Suprapubic skin (tissue), 4 donors: ENCODE results near the gene PKN1. TPM values are rescaled to one million over a fixed set of nuclear protein-coding genes. Genes with fewer than 3 reads are reported as not detected.

ENCODE experiments used
- DNase-seq, 2 donors: peaks; one replicate each; pipeline ENCODE4 v3.0.0-alpha.2; 2019; ENCODE audit warnings: low spot score in 2 of 2
- H3K27ac ChIP-seq: fragments of 200-600 bp; sonication (generic); one replicate; pipeline ENCODE4 v1.5.1; 2019
- H3K27me3 ChIP-seq: fragments of 200-600 bp; sonication (generic); one replicate; pipeline ENCODE4 v1.5.1; 2019
- H3K36me3 ChIP-seq: fragments of 200-600 bp; sonication (generic); one replicate; pipeline ENCODE4 v1.5.1; 2019
- H3K4me1 ChIP-seq: fragments of 200-600 bp; sonication (generic); one replicate; pipeline ENCODE4 v1.5.1; 2019
- H3K4me3 ChIP-seq: fragments of 200-600 bp; sonication (generic); one replicate; pipeline ENCODE4 v1.5.1; 2019; ENCODE audit warnings: mild to moderate bottlenecking
- H3K9me3 ChIP-seq: fragments of 200-600 bp; sonication (generic); one replicate; pipeline ENCODE4 v1.5.1; 2019
- CTCF ChIP-seq, 2 donors: fragments of 200-600 bp in 1 of 2; fragments of 450-650 bp in 1 of 2; sonication (generic) in 1 of 2; IDR thresholded peaks; one replicate each; pipeline ENCODE4 v1.5.1; 2016 to 2019; ENCODE audit warnings: antibody characterized with exemption in 2 of 2, mild to moderate bottlenecking in 1 of 2, moderate library complexity in 1 of 2
- EP300 ChIP-seq: sonication (generic); formaldehyde crosslinking; IDR thresholded peaks from one replicate; pipeline ENCODE4 v1.6.1; 2017; ENCODE audit warnings: antibody characterized with exemption
- POLR2A ChIP-seq, 2 donors: fragments of 450-650 bp; IDR thresholded peaks; one replicate each; pipeline ENCODE4 v1.6.1; 2017; ENCODE audit warnings: antibody characterized with exemption in 2 of 2, mild to moderate bottlenecking in 2 of 2, moderate library complexity in 2 of 2
- POLR2AphosphoS5 ChIP-seq, 3 donors: sonication (generic); formaldehyde crosslinking; IDR thresholded peaks; one replicate each; pipeline ENCODE4 v1.6.1; 2017; ENCODE audit warnings: antibody characterized with exemption in 3 of 3
- WGBS: methylation state at CpG from one replicate; pipeline ENCODE4 v1.1.5; 2018; 5-methylcytosine and 5-hydroxymethylcytosine counted together
- total RNA-seq, 4 donors: library from RNA; depleted of rRNA; stranded (reverse); fragments of >200 nt; gene quantifications; one replicate each; pipeline ENCODE4 v1.1.0, GENCODE V29; 2016

PKN1 gene
- total RNA-seq, 4 donors from 2014 or later = 8.6 to 21.2 (median 14.9) TPM

- Histone ChIP-seq H3K4me3 (peak overlapping the region; percentile 68), H3K9me3 (no peaks in the 10 kb centered on the region), H3K36me3 (peaks cover 26% of the 10 kb centered on the region), H3K27ac (peak overlapping the region; percentile 95), H3K27me3 (no peaks in the 10 kb centered on the region), H3K4me1 (peaks cover 53% of the 10 kb centered on the region)
- 0% methylated on average over 5 of the region's 32 CpGs for WGBS
- TF ChIP-seq POLR2AphosphoS5 (IDR thresholded peaks at IDR 0.05) (no peak), EP300 (no peak), CTCF (IDR thresholded peaks at IDR 0.05) (no peak), POLR2A (IDR thresholded peaks at IDR 0.05) (no peak)
- DNase-seq = peak in 1 of 2 donors; percentile 76
These were observed 84.3 kb downstream of the PKN1 start for GRCh38 chr19:14517446-14517839.

- DNase-seq = peak; percentile 85 to 90
- TF ChIP-seq POLR2A (IDR thresholded peaks at IDR 0.05) (peak; percentile 89 to 98), POLR2AphosphoS5 (IDR thresholded peaks at IDR 0.05) (peak; percentile 58 to 95 (median 87)), CTCF (IDR thresholded peaks at IDR 0.05) (no peak), EP300 (no peak)
- H3K27me3 ChIP-seq = no peaks in the 10 kb centered on the region
- peak within 1 kb of the TSS; percentile 95 for H3K27ac ChIP-seq
- no peaks in the 10 kb centered on the region for H3K9me3 ChIP-seq
- 2% methylated on average over 34 of the region's 82 CpGs for WGBS
- peak within 1 kb of the TSS; percentile 68 for H3K4me3 ChIP-seq
- peaks cover 53% of the 10 kb centered on the region for H3K4me1 ChIP-seq
- peaks cover 26% of the 10 kb centered on the region for H3K36me3 ChIP-seq
These were observed 84.9 kb downstream of the PKN1 start, which contains the start of gene DNAJB1 for GRCh38 chr19:14517840-14518505. TSS of gene DNAJB1 (minus strand) at chr19:14518397. CDS start at chr19:14518349, 48 bp downstream.

- DNase-seq = no peak
- Histone ChIP-seq H3K9me3 (no peaks in the 10 kb centered on the region), H3K4me3 (peak overlapping the region; percentile 68), H3K27me3 (no peaks in the 10 kb centered on the region), H3K36me3 (peaks cover 21% of the 10 kb centered on the region), H3K27ac (peak overlapping the region; percentile 83), H3K4me1 (peaks cover 48% of the 10 kb centered on the region)
- TF ChIP-seq POLR2A (IDR thresholded peaks at IDR 0.05) (no peak), CTCF (IDR thresholded peaks at IDR 0.05) (no peak), EP300 (no peak)
- WGBS = 83% methylated on average over 22 of the region's 22 CpGs
These were observed 86.2 kb downstream of the PKN1 start for GRCh38 chr19:14519245-14519859.

- TF ChIP-seq POLR2AphosphoS5 (IDR thresholded peaks at IDR 0.05) (no peak), EP300 (no peak)
- Histone ChIP-seq H3K27me3 (no peaks in the 10 kb centered on the region), H3K36me3 (peaks cover 15% of the 10 kb centered on the region), H3K27ac (peak overlapping the region; percentile 83), H3K4me3 (no peak overlapping the region), H3K9me3 (no peaks in the 10 kb centered on the region), H3K4me1 (peaks cover 47% of the 10 kb centered on the region)
- DNase-seq = no peak
- 60% methylated on average over 2 of the region's 2 CpGs for WGBS
These were observed 86.8 kb downstream of the PKN1 start for GRCh38 chr19:14519860-14520407.

- Histone ChIP-seq H3K9me3 (no peaks in the 10 kb centered on the region), H3K27ac (peak overlapping the region; percentile 83), H3K36me3 (peaks cover 9% of the 10 kb centered on the region), H3K4me3 (no peak overlapping the region), H3K4me1 (peaks cover 47% of the 10 kb centered on the region), H3K27me3 (no peaks in the 10 kb centered on the region)
- TF ChIP-seq POLR2A (IDR thresholded peaks at IDR 0.05) (no peak), EP300 (no peak), POLR2AphosphoS5 (IDR thresholded peaks at IDR 0.05) (no peak), CTCF (IDR thresholded peaks at IDR 0.05) (no peak)
- WGBS = 95% methylated on average over 4 of the region's 4 CpGs
- no peak for DNase-seq
These were observed 87.4 kb downstream of the PKN1 start for GRCh38 chr19:14520543-14520942.

Other genes with a start within 250 kb of the PKN1 start
- 10 to 100 TPM; 22.3 to 36.4 (median 27.3) TPM for gene ADGRL1, start 227.1 kb upstream of the PKN1 start, total RNA-seq
- gene ADGRE5, start 51.9 kb upstream of the PKN1 start, total RNA-seq = 10 to 100 TPM in 3 of 4 donors, 1 to 10 TPM in 1; 5.1 to 24.2 (median 11.5) TPM
- gene DDX39A, start 14.0 kb upstream of the PKN1 start, total RNA-seq = 100 to 1,000 TPM in 3 of 4 donors, 10 to 100 TPM in 1; 80.9 to 149 (median 111) TPM
- gene PTGER1, start 42.0 kb downstream of the PKN1 start, total RNA-seq = under 1 TPM in 1 of 4 donors, not detected in 3; 0.47 TPM
- 100 to 1,000 TPM in 3 of 4 donors, 10 to 100 TPM in 1; 85.8 to 111 (median 105) TPM for gene GIPC1, start 62.8 kb downstream of the PKN1 start, total RNA-seq
- gene DNAJB1, start 85.1 kb downstream of the PKN1 start, total RNA-seq = 100 to 1,000 TPM in 3 of 4 donors, 10 to 100 TPM in 1; 54.5 to 197 (median 145) TPM
- 100 to 1,000 TPM; 111 to 176 (median 150) TPM for gene TECR, start 96.3 kb downstream of the PKN1 start, total RNA-seq
- gene NDUFB7, start 138.8 kb downstream of the PKN1 start, total RNA-seq = 100 to 1,000 TPM; 196 to 394 (median 340) TPM
- gene CLEC17A, start 149.8 kb downstream of the PKN1 start, total RNA-seq = not detected
- not detected for gene ADGRE3, start 241.5 kb downstream of the PKN1 start, total RNA-seq